Cardiac fibroblast (primary cell): ENCODE results near the gene STRN4.
"Not testable (repeated sequence)": the region's sequence is repeated elsewhere in the genome, so short reads cannot be mapped to it uniquely, and the experiment has no call there.

ENCODE experiments used
- DNase-seq, 2 donors: peaks; one replicate each; pipeline versions ENCODE4 v3.0.0 to v3.0.0-alpha.2; 2010; ENCODE audit warnings: low read depth in 2 of 2
- H3K4me3 ChIP-seq, 2 donors: replicated peaks in 1 of 2; 1 replicate in 1 of 2; 2 replicates in 1 of 2; pipeline ENCODE4 v1.5.1; 2011; ENCODE audit warnings: low read depth in 2 of 2, low read length in 2 of 2, mild to moderate bottlenecking in 2 of 2, moderate library complexity in 1 of 2
- TF ChIP-seq, protein P1 (sequence below): IDR thresholded peaks from one replicate; pipeline ENCODE4 v1.5.1; 2011; ENCODE audit warnings: low read depth, mild to moderate bottlenecking, low read length, inconsistent platforms

The STRN4 gene

DNA sequence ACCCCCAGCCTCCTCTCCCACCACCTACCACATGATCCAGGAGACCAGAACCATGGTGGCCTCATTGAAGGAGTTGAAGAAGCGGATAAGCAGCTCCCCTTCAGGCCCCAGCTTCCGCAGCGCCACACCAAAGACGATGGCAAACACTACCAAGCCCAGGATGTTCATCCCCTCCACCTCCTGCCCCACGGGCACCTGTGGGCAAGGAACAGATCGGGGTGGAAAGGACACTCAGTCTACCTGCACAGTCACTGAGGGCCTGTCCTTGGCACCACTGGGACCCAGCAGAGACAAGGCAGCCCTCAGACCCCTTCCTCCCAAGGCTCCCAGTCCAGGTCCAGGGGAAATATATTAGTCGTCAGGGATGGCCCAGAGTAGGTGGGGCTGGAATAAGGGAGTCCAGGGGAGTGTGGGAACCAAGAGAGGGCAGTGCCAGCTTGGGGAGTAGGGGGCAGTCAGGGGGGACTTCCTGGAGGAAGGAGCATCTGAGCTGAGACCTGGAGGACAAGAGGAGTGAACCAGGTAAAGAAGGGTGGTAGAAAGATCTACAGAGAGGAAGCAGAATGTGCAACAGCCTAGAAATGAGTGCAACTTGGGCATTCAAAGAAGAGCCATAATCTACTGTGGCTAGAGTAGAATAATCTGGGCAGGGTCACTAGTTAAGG is 36.2 kb upstream of the STRN4 start:
- TF ChIP-seq, protein P1, sequence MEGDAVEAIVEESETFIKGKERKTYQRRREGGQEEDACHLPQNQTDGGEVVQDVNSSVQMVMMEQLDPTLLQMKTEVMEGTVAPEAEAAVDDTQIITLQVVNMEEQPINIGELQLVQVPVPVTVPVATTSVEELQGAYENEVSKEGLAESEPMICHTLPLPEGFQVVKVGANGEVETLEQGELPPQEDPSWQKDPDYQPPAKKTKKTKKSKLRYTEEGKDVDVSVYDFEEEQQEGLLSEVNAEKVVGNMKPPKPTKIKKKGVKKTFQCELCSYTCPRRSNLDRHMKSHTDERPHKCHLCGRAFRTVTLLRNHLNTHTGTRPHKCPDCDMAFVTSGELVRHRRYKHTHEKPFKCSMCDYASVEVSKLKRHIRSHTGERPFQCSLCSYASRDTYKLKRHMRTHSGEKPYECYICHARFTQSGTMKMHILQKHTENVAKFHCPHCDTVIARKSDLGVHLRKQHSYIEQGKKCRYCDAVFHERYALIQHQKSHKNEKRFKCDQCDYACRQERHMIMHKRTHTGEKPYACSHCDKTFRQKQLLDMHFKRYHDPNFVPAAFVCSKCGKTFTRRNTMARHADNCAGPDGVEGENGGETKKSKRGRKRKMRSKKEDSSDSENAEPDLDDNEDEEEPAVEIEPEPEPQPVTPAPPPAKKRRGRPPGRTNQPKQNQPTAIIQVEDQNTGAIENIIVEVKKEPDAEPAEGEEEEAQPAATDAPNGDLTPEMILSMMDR, result no peak
- DNase-seq, result no peak
- H3K4me3 ChIP-seq, result no peak overlapping the region

DNA sequence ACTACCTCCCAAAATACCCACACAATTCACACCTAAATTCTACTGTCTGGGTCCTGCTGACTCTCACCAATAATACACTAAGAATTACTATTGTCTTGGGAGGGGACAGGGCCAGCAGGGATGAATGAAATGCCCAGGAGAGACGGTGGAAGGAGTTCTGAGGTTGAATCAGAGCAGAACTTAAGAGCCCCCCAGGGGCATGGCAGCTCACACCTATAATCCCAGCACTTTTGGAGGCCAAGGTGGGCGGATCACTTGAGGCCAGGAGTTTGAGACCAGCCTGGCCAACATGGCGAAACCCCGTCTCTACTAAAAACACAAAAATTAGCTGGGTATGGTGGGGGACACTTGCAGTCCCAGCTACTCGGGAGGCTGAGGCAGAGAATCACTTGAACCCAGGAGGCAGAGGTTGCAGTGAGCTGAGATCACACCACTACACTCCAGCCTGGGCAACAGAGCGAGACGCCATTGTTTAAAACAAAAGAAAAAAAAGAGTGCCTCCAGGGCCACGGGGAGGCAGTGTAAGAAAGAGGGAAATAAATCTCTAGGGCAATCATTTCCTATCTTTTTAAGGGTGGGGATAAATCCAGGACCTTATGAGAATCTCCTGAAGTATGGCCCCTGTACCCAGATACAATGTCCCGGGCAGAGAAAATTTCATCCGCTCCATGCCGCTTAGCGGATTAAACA is 31.9 kb upstream of the STRN4 start:
- H3K4me3 ChIP-seq, DNase-seq: not testable (repeated sequence)

DNA sequence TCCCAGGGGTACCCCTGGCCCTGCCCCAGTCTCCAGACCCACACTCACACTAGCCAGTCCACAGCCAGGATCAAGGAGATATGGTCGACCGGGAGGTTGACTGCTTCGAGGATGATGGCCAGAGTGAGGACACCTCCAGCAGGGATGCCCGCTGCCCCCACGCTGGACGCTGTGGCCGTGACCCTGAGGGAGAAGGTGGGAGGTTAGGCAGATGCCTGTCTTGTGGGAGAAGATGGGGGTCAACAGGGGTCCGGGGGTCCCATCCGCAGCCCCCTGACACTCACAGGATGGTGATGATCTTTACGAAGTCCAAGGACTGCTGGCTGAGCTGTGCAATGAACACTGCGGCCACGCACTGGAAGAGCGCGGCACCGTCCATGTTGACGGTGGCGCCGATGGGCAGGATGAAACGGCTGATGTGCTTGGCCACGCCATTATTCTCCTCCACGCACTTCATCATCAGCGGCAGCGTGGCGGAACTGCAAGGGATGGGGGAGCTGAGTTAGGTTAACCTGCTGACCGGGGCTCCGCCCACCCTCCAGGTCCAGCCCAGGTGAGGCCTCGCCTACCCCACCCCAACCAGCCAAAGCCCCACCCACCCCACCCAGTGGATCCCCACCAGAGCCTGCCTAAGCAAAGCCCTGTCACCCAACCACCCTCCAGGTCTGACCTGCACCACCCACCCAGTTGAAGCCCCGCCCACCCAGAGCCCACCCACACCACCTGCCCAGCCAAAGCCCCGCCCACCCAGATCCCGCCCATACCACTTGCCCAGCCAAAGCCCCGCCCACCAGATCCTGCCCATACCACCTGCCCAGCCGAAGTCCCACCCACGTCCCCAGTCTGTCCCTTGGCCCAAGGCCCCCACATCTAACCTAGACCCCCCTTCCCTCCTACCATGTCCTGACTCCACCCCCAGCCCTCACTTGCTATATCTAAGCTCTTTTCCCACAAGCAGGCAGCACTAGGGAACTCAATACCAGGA is 31.0 kb upstream of the STRN4 start:
- TF ChIP-seq, protein P1, result no peak
- no peak overlapping the region for H3K4me3 ChIP-seq
- no peak for DNase-seq

DNA sequence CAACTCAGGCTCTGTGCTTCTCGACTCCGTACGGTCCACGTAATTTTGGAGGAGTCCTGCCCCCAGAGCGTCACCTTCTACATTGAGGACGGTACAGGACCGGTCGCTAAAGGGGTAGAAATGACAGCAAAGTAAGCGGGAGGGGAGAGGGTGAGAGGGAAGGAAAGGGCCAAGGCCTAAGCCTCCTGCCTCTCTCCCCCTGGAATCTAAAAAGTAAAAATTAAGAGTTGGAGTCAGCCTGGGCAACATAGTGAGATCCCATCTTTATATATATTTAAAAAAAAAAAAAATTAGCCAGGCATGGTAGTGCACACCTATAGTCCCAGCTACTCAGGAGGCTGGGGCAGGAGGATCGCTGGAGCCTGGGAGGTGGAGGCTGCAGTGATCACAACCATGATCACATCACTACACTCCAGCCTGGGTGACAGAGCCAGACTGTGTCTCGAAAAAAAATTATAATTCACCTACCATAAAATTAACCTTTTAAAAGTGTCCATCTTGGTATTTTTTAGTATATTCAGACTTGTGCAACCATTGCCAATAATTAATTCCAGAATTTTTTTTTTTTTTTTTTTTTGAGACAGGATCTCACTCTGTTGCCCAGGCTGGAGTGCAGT is 29.5 kb upstream of the STRN4 start:
- no peak overlapping the region for H3K4me3 ChIP-seq
- DNase-seq, result no peak
- TF ChIP-seq, protein P1, result no peak

DNA sequence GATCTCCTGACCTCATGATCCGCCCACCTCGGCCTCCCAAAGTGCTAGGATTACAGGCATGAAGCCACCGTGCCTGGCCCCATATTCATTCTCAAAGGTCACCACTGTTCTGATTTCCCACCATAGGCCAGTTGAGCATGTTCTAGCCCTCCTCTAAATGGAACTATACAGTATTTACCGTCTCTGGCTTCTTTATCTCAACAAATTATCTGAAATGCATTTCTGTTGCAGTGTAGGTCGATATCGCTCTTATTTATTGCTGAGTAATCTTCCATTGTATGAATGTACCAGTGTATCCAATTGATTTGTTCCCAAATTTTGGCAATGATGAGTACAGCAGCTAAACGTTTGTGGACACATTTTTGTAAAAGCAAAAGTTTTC is 26.8 kb upstream of the STRN4 start:
- DNase-seq, result no peak
- TF ChIP-seq, protein P1, result no peak
- H3K4me3 ChIP-seq, result no peak overlapping the region

DNA sequence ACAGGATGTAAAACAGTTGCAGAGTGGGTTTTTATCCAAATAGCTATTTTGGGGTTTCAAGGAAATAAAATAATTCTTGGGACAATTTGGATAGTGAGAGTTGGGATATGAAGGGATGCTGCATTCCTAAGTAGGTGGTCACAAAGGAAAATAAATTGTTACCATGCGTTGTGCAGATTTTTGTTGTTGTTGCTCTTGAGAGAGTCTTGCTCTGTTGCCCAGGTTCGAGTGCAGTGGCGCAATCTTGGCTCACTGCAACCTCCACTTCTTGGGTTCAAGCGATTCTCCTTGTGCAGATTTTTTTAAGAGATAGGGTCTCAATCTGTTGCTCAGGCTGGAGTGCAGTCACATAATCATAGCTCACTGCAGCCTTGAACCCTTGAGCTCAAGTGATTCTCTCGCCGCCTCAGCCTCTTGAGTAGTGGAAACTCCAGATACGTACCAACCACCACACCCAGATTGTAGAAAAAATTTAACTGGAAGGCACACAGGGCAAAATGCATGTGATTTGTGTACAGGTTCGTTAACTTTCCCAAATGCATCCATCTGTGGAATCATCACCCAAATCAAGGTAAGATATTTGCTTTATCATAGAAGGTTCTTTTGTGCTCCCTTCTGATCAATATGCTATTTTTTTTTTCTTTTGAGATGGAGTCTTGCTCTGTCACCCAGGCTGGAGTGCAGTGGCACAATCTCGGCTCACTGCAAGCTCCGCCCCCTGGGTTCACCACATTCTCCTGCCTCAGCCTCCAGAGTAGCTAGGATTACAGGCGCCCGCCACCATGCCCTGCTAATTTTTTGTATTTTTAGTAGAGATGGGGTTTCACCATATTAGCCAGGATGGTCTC is 26.1 kb upstream of the STRN4 start:
- TF ChIP-seq, protein P1, result no peak
- DNase-seq, result no peak
- no peak overlapping the region for H3K4me3 ChIP-seq

DNA sequence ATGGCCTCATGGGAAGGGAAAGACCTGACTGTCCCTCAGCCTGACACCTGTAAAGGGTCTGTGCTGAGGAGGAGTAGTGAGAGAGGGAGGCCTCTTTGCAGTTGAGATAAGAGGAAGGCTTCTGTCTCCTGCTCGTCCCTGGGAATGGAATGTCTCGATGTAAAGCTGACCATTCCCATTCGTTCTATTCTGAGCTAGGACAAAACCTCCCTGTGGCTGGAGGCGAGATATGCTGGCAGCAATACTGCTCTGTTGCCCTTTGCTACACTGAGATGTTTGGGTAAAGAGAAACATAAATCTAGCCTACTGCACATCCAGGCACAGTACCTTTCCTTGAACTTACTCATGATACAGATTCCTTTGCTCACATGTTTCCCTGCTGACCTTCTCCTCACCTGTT is 22.5 kb upstream of the STRN4 start:
- H3K4me3 ChIP-seq, DNase-seq: not testable (repeated sequence)
